CD14-positive monocyte (primary cell): Measurements from ENCODE around the gene CARD9. TPM values are rescaled to one million over a fixed set of nuclear protein-coding genes. Genes with fewer than 3 reads are reported as not detected.

Source experiments
- DNase-seq, 3 donors: peaks; one replicate each; pipeline ENCODE4 v3.0.0-alpha.2; 2011 to 2022
- H2AFZ ChIP-seq: 2 replicates; pipeline ENCODE4 v1.6.0; 2012; ENCODE audit warnings: mild to moderate bottlenecking, low read depth, low read length, inconsistent platforms; ENCODE audit not compliant: insufficient read depth, poor library complexity, severe bottlenecking
- H3K27ac ChIP-seq, 2 donors: 1 replicate in 1 of 2; 2 replicates in 1 of 2; pipeline ENCODE4 v1.5.1; 2012 to 2013; ENCODE audit warnings: low read length in 2 of 2, control low read depth in 1 of 2, inconsistent platforms in 1 of 2, low read depth in 1 of 2, mild to moderate bottlenecking in 1 of 2
- H3K27me3 ChIP-seq, 2 donors: one replicate each; pipeline versions ENCODE4 v1.6.0 to v1.6.1; 2011 to 2013; ENCODE audit warnings: low read length in 2 of 2; ENCODE audit not compliant: control insufficient read depth in 2 of 2, insufficient read depth in 2 of 2
- H3K36me3 ChIP-seq, 2 donors: replicated peaks in 1 of 2; 1 replicate in 1 of 2; 2 replicates in 1 of 2; pipeline versions ENCODE4 v1.5.1 to v1.6.1; 2012 to 2013; ENCODE audit warnings: low read length in 2 of 2, control low read depth in 1 of 2, inconsistent platforms in 1 of 2, mild to moderate bottlenecking in 1 of 2; ENCODE audit not compliant: insufficient read depth in 2 of 2, control insufficient read depth in 1 of 2
- H3K4me1 ChIP-seq, 2 donors: 1 replicate in 1 of 2; 2 replicates in 1 of 2; pipeline versions ENCODE4 v1.5.1 to v1.6.1; 2012 to 2013; ENCODE audit warnings: low read length in 2 of 2, control low read depth in 1 of 2, inconsistent platforms in 1 of 2, mild to moderate bottlenecking in 1 of 2, moderate library complexity in 1 of 2; ENCODE audit not compliant: insufficient read depth in 2 of 2, control insufficient read depth in 1 of 2
- H3K4me2 ChIP-seq: replicated peaks from 2 replicates; pipeline ENCODE3; 2012; ENCODE audit warnings: low read length, moderate library complexity, mild to moderate bottlenecking; ENCODE audit not compliant: poor library complexity, severe bottlenecking; ENCODE audit errors: extremely low read depth
- H3K4me3 ChIP-seq, 3 experiments: fragments of 200-600 bp in 1 of 3; sonication (generic) in 1 of 3; replicated peaks in 1 of 3; 1 replicate in 2 of 3; 2 replicates in 1 of 3; pipeline ENCODE4 v1.5.1; 2011 to 2013; ENCODE audit warnings: low read length in 3 of 3, mild to moderate bottlenecking in 3 of 3, control low read depth in 2 of 3, low read depth in 2 of 3, inconsistent platforms in 1 of 3, moderate library complexity in 1 of 3
- H3K79me2 ChIP-seq: 2 replicates; pipeline ENCODE4 v1.6.0; 2012; ENCODE audit warnings: mild to moderate bottlenecking, control low read depth, inconsistent platforms, low read length, moderate library complexity; ENCODE audit not compliant: insufficient read depth
- H3K9ac ChIP-seq: 2 replicates; pipeline ENCODE4 v1.6.0; 2017; ENCODE audit warnings: low read length, mild to moderate bottlenecking; ENCODE audit not compliant: insufficient read depth, poor library complexity, severe bottlenecking
- H3K9me3 ChIP-seq, 2 donors: replicated peaks in 1 of 2; 1 replicate in 1 of 2; 2 replicates in 1 of 2; pipeline versions ENCODE4 v1.5.1 to v1.6.1; 2012 to 2013; ENCODE audit warnings: low read length in 2 of 2, control low read depth in 1 of 2; ENCODE audit not compliant: control insufficient read depth in 1 of 2, insufficient read depth in 1 of 2
- H4K20me1 ChIP-seq: 2 replicates; pipeline ENCODE4 v1.6.0; 2012; ENCODE audit warnings: mild to moderate bottlenecking, low read length, control low read depth, moderate library complexity; ENCODE audit not compliant: insufficient read depth
- H3K27ac Mint-ChIP-seq, 7 donors: one replicate each; pipeline ENCODE4 v1.8.0; 2020; ENCODE audit warnings: mild to moderate bottlenecking in 7 of 7, mixed read lengths in 7 of 7, moderate library complexity in 6 of 7, inconsistent platforms in 2 of 7
- H3K27me3 Mint-ChIP-seq, 3 donors: one replicate each; pipeline ENCODE4 v1.8.0; 2021 to 2022; ENCODE audit warnings: low read depth in 3 of 3, mild to moderate bottlenecking in 3 of 3, mixed read lengths in 3 of 3, moderate library complexity in 3 of 3, inconsistent platforms in 1 of 3
- H3K36me3 Mint-ChIP-seq, 2 donors: one replicate each; pipeline ENCODE4 v1.8.0; 2020; ENCODE audit warnings: mixed read lengths in 2 of 2, inconsistent platforms in 1 of 2, mild to moderate bottlenecking in 1 of 2
- H3K4me1 Mint-ChIP-seq: one replicate; pipeline ENCODE4 v1.8.0; 2020; ENCODE audit warnings: mild to moderate bottlenecking, mixed read lengths
- H3K4me3 Mint-ChIP-seq, 2 donors: one replicate each; pipeline ENCODE4 v1.8.0; 2020; ENCODE audit warnings: mild to moderate bottlenecking in 2 of 2, mixed read lengths in 2 of 2, moderate library complexity in 1 of 2
- H3K9me3 Mint-ChIP-seq, 7 donors: one replicate each; pipeline ENCODE4 v1.8.0; 2020 to 2022; ENCODE audit warnings: mixed read lengths in 7 of 7, mild to moderate bottlenecking in 6 of 7, moderate library complexity in 6 of 7, inconsistent platforms in 2 of 7
- WGBS: methylation state at CpG from one replicate; pipeline ENCODE4 v1.1.5; 2013; ENCODE audit warnings: missing lambda C conversion rate; ENCODE audit not compliant: insufficient coverage; 5-methylcytosine and 5-hydroxymethylcytosine counted together
- intact Hi-C, 2 donors: fragments of 100-400 bp; cut with micrococcal nuclease; formaldehyde crosslinking; loops; one replicate each; pipeline versions ENCODE4 v1.15.0 to v1.15.1; 2023
- polyA plus RNA-seq, 3 donors: library from polyadenylated mRNA; depleted of rRNA in 1 of 3; unstranded in 2 of 3; stranded (reverse) in 1 of 3; fragments of 300-500 nt in 2 of 3; fragments of >200 nt in 1 of 3; fragmentation: Illumina TruSeq in 2 of 3; gene quantifications; 1 replicate in 2 of 3; 2 replicates in 1 of 3; pipeline ENCODE4 v1.2.3, GENCODE V29; 2012 to 2021
- TF ChIP-seq, protein P1 (sequence below): fragments of 200-600 bp; IDR thresholded peaks from one replicate; pipeline ENCODE4 v1.8.0; 2022; ENCODE audit warnings: antibody characterized with exemption, mild to moderate bottlenecking

Gene CARD9
- polyA plus RNA-seq, 3 donors, result 34.3 to 108 (median 41.4) TPM

DNA sequence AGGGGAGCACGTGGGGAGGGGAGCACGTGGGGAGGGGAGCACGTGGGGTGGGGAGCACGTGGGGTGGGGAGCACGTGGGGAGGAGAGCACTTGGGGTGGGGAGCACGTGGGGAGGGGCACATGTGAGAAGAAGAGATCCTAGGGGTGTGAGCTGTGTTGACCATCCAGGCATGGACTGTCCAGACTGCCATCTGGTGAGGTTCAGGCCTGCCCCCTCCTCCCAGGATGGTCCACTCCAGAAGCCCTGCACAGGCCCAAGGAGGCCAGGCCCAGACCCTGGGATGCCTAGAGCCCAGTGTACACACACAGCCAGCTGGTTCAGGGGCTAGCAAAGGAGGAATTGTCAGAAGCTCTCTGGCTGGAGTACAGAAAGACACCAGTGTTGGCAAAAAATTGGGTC, 24.2 kb upstream of the CARD9 start:
- Mint-ChIP-seq H3K36me3 (peaks cover 45 to 61% of the 10 kb centered on the region in 2 donors), H3K4me1 (peaks cover 15% of the 10 kb centered on the region), H3K27me3 (peaks cover 0 to 4% (median 4%) of the 10 kb centered on the region in 3 donors), H3K27ac (no peak overlapping the region), H3K4me3 (no peak overlapping the region), H3K9me3 (peaks cover 0 to 2% (median 0%) of the 10 kb centered on the region in 7 donors)
- no peak overlapping the region for H3K4me2 ChIP-seq
- TF ChIP-seq, protein P1, sequence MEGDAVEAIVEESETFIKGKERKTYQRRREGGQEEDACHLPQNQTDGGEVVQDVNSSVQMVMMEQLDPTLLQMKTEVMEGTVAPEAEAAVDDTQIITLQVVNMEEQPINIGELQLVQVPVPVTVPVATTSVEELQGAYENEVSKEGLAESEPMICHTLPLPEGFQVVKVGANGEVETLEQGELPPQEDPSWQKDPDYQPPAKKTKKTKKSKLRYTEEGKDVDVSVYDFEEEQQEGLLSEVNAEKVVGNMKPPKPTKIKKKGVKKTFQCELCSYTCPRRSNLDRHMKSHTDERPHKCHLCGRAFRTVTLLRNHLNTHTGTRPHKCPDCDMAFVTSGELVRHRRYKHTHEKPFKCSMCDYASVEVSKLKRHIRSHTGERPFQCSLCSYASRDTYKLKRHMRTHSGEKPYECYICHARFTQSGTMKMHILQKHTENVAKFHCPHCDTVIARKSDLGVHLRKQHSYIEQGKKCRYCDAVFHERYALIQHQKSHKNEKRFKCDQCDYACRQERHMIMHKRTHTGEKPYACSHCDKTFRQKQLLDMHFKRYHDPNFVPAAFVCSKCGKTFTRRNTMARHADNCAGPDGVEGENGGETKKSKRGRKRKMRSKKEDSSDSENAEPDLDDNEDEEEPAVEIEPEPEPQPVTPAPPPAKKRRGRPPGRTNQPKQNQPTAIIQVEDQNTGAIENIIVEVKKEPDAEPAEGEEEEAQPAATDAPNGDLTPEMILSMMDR, result no peak
- peaks cover 15% of the 10 kb centered on the region for H3K79me2 ChIP-seq
- H3K4me1 ChIP-seq, result peaks cover 17 to 23% of the 10 kb centered on the region in 2 donors
- no peaks in the 10 kb centered on the region for H3K9me3 ChIP-seq
- no peak overlapping the region for H3K4me3 ChIP-seq
- DNase-seq, result no peak
- no peak overlapping the region for H2AFZ ChIP-seq
- H3K9ac ChIP-seq, result no peak overlapping the region
- no CpG with 5 or more reads among the region's 6 CpGs for WGBS
- H3K27ac ChIP-seq, result no peak overlapping the region
- peaks cover 51 to 55% of the 10 kb centered on the region in 2 donors for H3K36me3 ChIP-seq
- intact Hi-C loops, result no loop called here
- peaks cover 14% of the 10 kb centered on the region for H4K20me1 ChIP-seq
- no peaks in the 10 kb centered on the region for H3K27me3 ChIP-seq

DNA sequence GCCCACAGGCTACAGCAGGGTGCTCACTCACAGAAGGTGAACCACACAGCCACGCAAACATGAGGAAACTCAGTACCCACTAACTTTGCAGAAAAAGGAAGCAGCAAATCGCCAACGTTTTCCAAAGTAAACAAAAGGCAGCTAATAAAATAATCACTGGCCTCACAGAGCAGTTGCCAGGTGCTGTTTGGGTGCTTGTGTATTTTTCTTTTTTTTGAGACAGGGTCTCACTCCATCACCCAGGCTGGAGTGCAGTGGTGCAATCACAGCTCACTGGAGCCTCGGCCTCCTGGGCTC, 22.7 kb upstream of the CARD9 start:
- intact Hi-C loops, result no loop called here
- H3K36me3 ChIP-seq, result peaks cover 58 to 61% of the 10 kb centered on the region in 2 donors

More for the DNA sequence above, 22.7 kb upstream of the CARD9 start:
- Histone ChIP-seq H3K4me1 (peaks cover 17 to 23% of the 10 kb centered on the region in 2 donors), H3K9me3 (no peaks in the 10 kb centered on the region), H4K20me1 (peaks cover 14% of the 10 kb centered on the region), H3K27ac (no peak overlapping the region), H3K4me2 (no peak overlapping the region), H2AFZ (no peak overlapping the region), H3K27me3 (no peaks in the 10 kb centered on the region), H3K4me3 (no peak overlapping the region), H3K9ac (no peak overlapping the region), H3K79me2 (peaks cover 15% of the 10 kb centered on the region)
- peaks cover 50 to 68% of the 10 kb centered on the region in 2 donors for H3K36me3 Mint-ChIP-seq
- H3K4me1 Mint-ChIP-seq, result peaks cover 15% of the 10 kb centered on the region
- no peak overlapping the region for H3K4me3 Mint-ChIP-seq
- TF ChIP-seq, protein P1, result no peak
- no peak for DNase-seq
- peaks cover 0 to 6% (median 4%) of the 10 kb centered on the region in 3 donors for H3K27me3 Mint-ChIP-seq
- WGBS, result 100% methylated on average over 1 of the region's 4 CpGs
- peak overlapping the region in 1 of 7 donors; percentile 65 for H3K27ac Mint-ChIP-seq
- H3K9me3 Mint-ChIP-seq, result peaks cover 0 to 2% (median 0%) of the 10 kb centered on the region in 7 donors
